ENCODE measurements around the gene RGS17.

DNA sequence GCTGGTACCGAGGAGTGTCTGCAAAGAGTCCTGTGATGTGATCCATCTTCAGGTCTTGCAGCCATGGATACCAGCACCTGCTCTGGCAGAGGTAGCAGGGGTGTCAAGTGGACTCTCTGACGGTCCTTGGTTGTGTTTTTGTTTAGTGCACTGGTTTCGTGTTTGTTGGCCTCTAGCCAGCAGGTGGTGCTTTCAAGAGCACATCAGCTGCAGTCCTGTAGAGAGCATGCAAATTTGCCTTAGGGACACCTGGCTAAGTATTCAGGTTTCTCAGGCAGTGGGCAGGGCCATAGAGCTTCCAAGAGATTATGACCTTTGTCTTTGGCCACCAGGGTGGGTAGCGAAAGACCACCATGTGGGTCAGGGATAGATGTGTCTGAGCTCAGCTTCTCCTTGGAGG, 14.5 kb upstream of the RGS17 start:
- TF ChIP-seq ZFP30 (CRISPR knock-in tag; IDR thresholded peaks at IDR 0.05) (no peak), TOX (CRISPR knock-in tag; IDR thresholded peaks at IDR 0.05; ENCODE audit: borderline replicate concordance) (no peak), PPARA (CRISPR knock-in tag; IDR thresholded peaks at IDR 0.05; ENCODE audit: borderline replicate concordance) (no peak), ZFP3 (CRISPR knock-in tag; IDR thresholded peaks at IDR 0.05) (no peak), ZNF565 (CRISPR knock-in tag; conservative IDR thresholded peaks at IDR 0.05; ENCODE audit: low read depth) (no peak), RARB (CRISPR knock-in tag; IDR thresholded peaks at IDR 0.05) (no peak), ARNTL (CRISPR knock-in tag; IDR thresholded peaks at IDR 0.05; ENCODE audit: borderline replicate concordance, low read depth) (no peak), ISL1 (CRISPR knock-in tag; IDR thresholded peaks at IDR 0.05) (no peak), CREB5 (CRISPR knock-in tag; IDR thresholded peaks at IDR 0.05; ENCODE audit: low read depth) (no peak)
- TF ChIP-seq, protein P1, sequence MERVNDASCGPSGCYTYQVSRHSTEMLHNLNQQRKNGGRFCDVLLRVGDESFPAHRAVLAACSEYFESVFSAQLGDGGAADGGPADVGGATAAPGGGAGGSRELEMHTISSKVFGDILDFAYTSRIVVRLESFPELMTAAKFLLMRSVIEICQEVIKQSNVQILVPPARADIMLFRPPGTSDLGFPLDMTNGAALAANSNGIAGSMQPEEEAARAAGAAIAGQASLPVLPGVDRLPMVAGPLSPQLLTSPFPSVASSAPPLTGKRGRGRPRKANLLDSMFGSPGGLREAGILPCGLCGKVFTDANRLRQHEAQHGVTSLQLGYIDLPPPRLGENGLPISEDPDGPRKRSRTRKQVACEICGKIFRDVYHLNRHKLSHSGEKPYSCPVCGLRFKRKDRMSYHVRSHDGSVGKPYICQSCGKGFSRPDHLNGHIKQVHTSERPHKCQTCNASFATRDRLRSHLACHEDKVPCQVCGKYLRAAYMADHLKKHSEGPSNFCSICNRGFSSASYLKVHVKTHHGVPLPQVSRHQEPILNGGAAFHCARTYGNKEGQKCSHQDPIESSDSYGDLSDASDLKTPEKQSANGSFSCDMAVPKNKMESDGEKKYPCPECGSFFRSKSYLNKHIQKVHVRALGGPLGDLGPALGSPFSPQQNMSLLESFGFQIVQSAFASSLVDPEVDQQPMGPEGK (CRISPR knock-in tag; IDR thresholded peaks at IDR 0.05; ENCODE audit: borderline replicate concordance), result no peak

Measured in SK-N-SH treated with all-trans-retinoic acid at 6 μM for 48 hours (cell line).